Uterus (tissue), 4 donors: ENCODE results near the gene NTRK1. TPM values are rescaled to one million over a fixed set of nuclear protein-coding genes. Genes with fewer than 3 reads are reported as not detected.

Experiments
- DNase-seq, 2 donors: peaks; one replicate each; pipeline ENCODE4 v3.0.0-alpha.2; 2019 to 2020
- H3K27ac ChIP-seq, 2 donors: fragments of 200-600 bp; sonication (generic); 1 replicate in 1 of 2; 2 replicates in 1 of 2; pipeline ENCODE4 v1.5.1; 2016 to 2018
- H3K27me3 ChIP-seq, 2 donors: fragments of 200-600 bp; sonication (generic); one replicate each; pipeline ENCODE4 v1.5.1; 2018 to 2019; ENCODE audit warnings: control low read depth in 1 of 2
- H3K36me3 ChIP-seq, 2 donors: fragments of 200-600 bp; sonication (generic); one replicate each; pipeline ENCODE4 v1.5.1; 2019; ENCODE audit warnings: control low read depth in 1 of 2
- H3K4me1 ChIP-seq, 2 donors: fragments of 200-600 bp; sonication (generic); one replicate each; pipeline ENCODE4 v1.5.1; 2018 to 2019; ENCODE audit warnings: control low read depth in 1 of 2
- H3K4me3 ChIP-seq, 2 donors: fragments of 200-600 bp; sonication (generic); 1 replicate in 1 of 2; 2 replicates in 1 of 2; pipeline ENCODE4 v1.5.1; 2018 to 2019; ENCODE audit warnings: mild to moderate bottlenecking in 1 of 2
- H3K9me3 ChIP-seq, 2 donors: fragments of 200-600 bp; sonication (generic); one replicate each; pipeline ENCODE4 v1.5.1; 2019; ENCODE audit warnings: control low read depth in 1 of 2
- CTCF ChIP-seq, 4 experiments: fragments of 200-600 bp in 2 of 4; fragments of 450-650 bp in 2 of 4; sonication (generic) in 2 of 4; IDR thresholded peaks; one replicate each; pipeline ENCODE4 v1.5.1; 2016 to 2019; ENCODE audit warnings: antibody characterized with exemption in 4 of 4, mild to moderate bottlenecking in 2 of 4, moderate library complexity in 1 of 4
- POLR2A ChIP-seq, 2 donors: fragments of 450-650 bp; IDR thresholded peaks; one replicate each; pipeline ENCODE4 v1.6.1; 2016; ENCODE audit warnings: antibody characterized with exemption in 2 of 2, mild to moderate bottlenecking in 1 of 2, moderate library complexity in 1 of 2
- intact Hi-C: fragments of 100-400 bp; cut with DNase I; formaldehyde crosslinking; loops from one replicate; pipeline ENCODE4 v1.15.1; 2023; ENCODE audit warnings: low total_unique reads
- total RNA-seq, 4 donors: library from RNA; depleted of rRNA in 3 of 4; stranded (reverse); fragments of >200 nt in 3 of 4; gene quantifications; one replicate each; pipeline versions ENCODE4 v1.1.0 to v1.2.4, GENCODE V29; 2014 to 2023
- donor health status: DM: yes; HTN: yes; CAD: no.

NTRK1 gene
- total RNA-seq, 4 donors from 2014 or later: 0.35 to 19.2 (median 3.6) TPM

DNA sequence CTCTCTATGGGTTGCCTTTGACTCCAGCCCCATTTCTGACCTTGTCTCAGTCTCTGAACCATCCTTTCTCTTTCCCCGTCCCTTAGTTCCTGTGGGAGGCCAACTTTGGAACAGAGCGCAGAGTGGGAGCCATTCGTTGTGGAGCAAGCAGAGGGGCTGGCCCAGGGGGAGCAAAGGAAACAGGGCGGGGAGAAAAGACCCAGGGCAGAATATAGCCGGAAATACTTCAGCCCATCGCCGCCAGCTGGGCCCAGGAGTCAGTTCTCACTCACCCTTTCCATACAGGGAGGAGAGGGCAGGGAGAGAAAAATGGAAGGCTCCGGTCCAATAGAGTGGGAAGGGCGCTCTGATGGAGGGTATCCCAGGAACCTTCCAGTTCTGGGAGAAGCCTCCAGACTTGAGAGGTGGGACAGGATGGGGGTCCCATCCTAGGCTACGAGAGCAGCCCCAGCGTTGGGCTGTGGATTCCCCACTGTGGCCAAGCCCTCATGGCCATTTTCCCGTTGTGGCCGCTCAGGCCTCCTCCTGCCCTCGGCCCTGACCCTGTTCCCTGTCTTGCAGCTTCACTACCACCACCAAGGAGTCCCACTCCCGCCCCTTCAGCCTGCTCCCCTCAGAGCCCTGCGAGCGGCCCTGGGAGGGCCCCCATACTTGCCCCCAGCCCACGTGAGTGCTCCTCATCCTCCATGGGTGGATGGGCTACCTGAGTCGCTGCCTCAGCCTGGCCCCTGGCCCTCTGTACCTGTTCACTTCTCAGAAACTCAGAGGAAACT, 43.7 kb downstream of the NTRK1 start:
- Histone ChIP-seq H3K27ac (peak overlapping the region in 1 of 2 donors; percentile 64), H3K9me3 (no peaks in the 10 kb centered on the region), H3K27me3 (no peaks in the 10 kb centered on the region), H3K4me3 (no peak overlapping the region), H3K36me3 (no peaks in the 10 kb centered on the region), H3K4me1 (peaks cover 0 to 3% of the 10 kb centered on the region in 2 donors)
- no peak for DNase-seq
- intact Hi-C loops: no loop called here
- TF ChIP-seq POLR2A (IDR thresholded peaks at IDR 0.05) (no peak), CTCF (IDR thresholded peaks at IDR 0.05) (no peak)

GRCh38 chr1:156905176-156905575, 44.5 kb downstream of the NTRK1 start:
- Histone ChIP-seq H3K4me3 (no peak overlapping the region), H3K27me3 (no peaks in the 10 kb centered on the region), H3K9me3 (no peaks in the 10 kb centered on the region), H3K4me1 (no peaks in the 10 kb centered on the region), H3K27ac (no peak overlapping the region), H3K36me3 (no peaks in the 10 kb centered on the region)
- TF ChIP-seq POLR2A (IDR thresholded peaks at IDR 0.05) (no peak), CTCF (IDR thresholded peaks at IDR 0.05) (no peak)
- intact Hi-C loops: no loop called here
- DNase-seq: no peak

GRCh38 chr1:156905651-156906050, 45.0 kb downstream of the NTRK1 start:
- TF ChIP-seq CTCF (IDR thresholded peaks at IDR 0.05) (no peak), POLR2A (IDR thresholded peaks at IDR 0.05) (no peak)
- no peaks in the 10 kb centered on the region for H3K36me3 ChIP-seq
- H3K4me3 ChIP-seq: no peak overlapping the region
- no peak overlapping the region for H3K27ac ChIP-seq
- no peaks in the 10 kb centered on the region for H3K4me1 ChIP-seq
- H3K9me3 ChIP-seq: no peaks in the 10 kb centered on the region
- no peaks in the 10 kb centered on the region for H3K27me3 ChIP-seq
- no peak for DNase-seq
- intact Hi-C loops: no loop called here

DNA sequence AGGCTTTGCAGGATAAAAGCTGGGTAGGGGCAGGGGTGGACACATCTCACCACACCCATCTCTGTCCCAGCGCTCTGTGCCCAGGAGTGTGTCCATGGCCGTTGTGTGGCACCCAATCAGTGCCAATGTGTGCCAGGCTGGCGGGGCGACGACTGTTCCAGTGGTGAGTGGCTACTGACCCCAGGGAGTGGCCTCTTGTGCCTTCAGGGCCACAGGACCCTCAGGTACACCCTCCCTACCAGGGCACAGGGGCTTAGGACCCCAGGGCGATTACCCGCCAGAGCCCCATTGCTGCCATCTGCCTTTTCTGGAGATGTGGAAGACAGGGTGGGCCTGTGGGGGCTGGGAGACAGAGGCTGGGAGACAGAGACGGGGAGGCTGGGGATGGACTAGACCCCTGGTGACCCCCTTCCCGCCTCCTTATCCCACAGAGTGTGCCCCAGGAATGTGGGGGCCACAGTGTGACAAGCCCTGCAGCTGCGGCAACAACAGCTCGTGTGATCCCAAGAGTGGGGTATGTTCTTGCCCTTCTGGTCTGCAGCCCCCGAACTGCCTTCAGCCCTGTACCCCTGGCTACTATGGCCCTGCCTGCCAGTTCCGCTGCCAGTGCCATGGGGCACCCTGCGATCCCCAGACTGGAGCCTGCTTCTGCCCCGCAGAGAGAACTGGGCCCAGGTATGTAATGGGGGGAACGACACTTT, 45.7 kb downstream of the NTRK1 start:
- TF ChIP-seq CTCF (IDR thresholded peaks at IDR 0.05) (no peak), POLR2A (IDR thresholded peaks at IDR 0.05) (no peak)
- Histone ChIP-seq H3K27me3 (no peaks in the 10 kb centered on the region), H3K4me3 (no peak overlapping the region), H3K4me1 (no peaks in the 10 kb centered on the region), H3K27ac (no peak overlapping the region), H3K9me3 (no peaks in the 10 kb centered on the region), H3K36me3 (no peaks in the 10 kb centered on the region)
- intact Hi-C loops: no loop called here
- DNase-seq: no peak

DNA sequence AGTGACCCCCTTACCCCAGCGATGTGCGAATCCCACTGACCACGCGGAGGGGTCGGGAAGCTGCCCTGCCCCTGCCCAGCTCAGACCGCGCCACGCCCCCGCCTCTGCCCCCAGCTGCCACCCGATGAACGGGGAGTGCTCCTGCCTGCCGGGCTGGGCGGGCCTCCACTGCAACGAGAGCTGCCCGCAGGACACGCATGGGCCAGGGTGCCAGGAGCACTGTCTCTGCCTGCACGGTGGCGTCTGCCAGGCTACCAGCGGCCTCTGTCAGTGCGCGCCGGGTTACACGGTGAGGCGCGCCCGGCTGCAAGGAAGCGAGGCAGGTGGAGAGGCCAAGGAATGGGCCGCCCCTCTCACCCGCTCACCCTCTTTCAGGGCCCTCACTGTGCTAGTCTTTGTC, 47.9 kb downstream of the NTRK1 start:
- Histone ChIP-seq H3K9me3 (no peaks in the 10 kb centered on the region), H3K36me3 (no peaks in the 10 kb centered on the region), H3K4me3 (no peak overlapping the region), H3K4me1 (no peaks in the 10 kb centered on the region), H3K27me3 (no peaks in the 10 kb centered on the region), H3K27ac (no peak overlapping the region)
- intact Hi-C loops: no loop called here
- no peak for TF ChIP-seq CTCF (IDR thresholded peaks at IDR 0.05)
- no peak for TF ChIP-seq POLR2A (IDR thresholded peaks at IDR 0.05)
- no peak for DNase-seq
